Liver (tissue), 3 donors: ENCODE measurements around the gene AKAP11.

Experiments
- EGR1 ChIP-seq, 2 donors: IDR thresholded peaks; 2 replicates each; pipeline ENCODE4 v1.6.1; 2016 to 2018; ENCODE audit warnings: antibody characterized with exemption in 2 of 2, low read depth in 2 of 2
- FOXA2 ChIP-seq: IDR thresholded peaks from 2 replicates; pipeline ENCODE4 v1.6.1; 2016; ENCODE audit warnings: antibody characterized with exemption
- GABPA ChIP-seq, 2 donors: IDR thresholded peaks in 1 of 2; conservative IDR thresholded peaks in 1 of 2; 2 replicates each; pipeline ENCODE4 v1.6.1; 2016; ENCODE audit warnings: antibody characterized with exemption in 2 of 2, mild to moderate bottlenecking in 1 of 2, moderate library complexity in 1 of 2
- HNF4A ChIP-seq, 2 donors: conservative IDR thresholded peaks; 2 replicates each; pipeline ENCODE4 v1.6.1; 2016; ENCODE audit warnings: antibody characterized with exemption in 2 of 2, mild to moderate bottlenecking in 2 of 2
- JUND ChIP-seq, 2 donors: IDR thresholded peaks; 2 replicates each; pipeline ENCODE4 v1.6.1; 2016; ENCODE audit warnings: antibody characterized with exemption in 2 of 2
- RAD21 ChIP-seq, 2 donors: IDR thresholded peaks; 2 replicates each; pipeline ENCODE4 v1.6.1; 2016; ENCODE audit warnings: antibody characterized with exemption in 2 of 2, mild to moderate bottlenecking in 2 of 2
- RXRA ChIP-seq, 2 donors: IDR thresholded peaks; 2 replicates each; pipeline ENCODE4 v1.6.1; 2017 to 2018; ENCODE audit warnings: antibody characterized with exemption in 2 of 2, mild to moderate bottlenecking in 1 of 2
- SP1 ChIP-seq: IDR thresholded peaks from 2 replicates; pipeline ENCODE4 v1.6.1; 2018; ENCODE audit warnings: antibody characterized with exemption, mild to moderate bottlenecking
- TAF1 ChIP-seq: conservative IDR thresholded peaks from 2 replicates; pipeline ENCODE4 v1.6.1; 2016; ENCODE audit warnings: antibody characterized with exemption, mild to moderate bottlenecking
- YY1 ChIP-seq: IDR thresholded peaks from 2 replicates; pipeline ENCODE4 v1.6.1; 2016; ENCODE audit warnings: antibody characterized with exemption, mild to moderate bottlenecking
- TF ChIP-seq, protein P1 (sequence below): fragments of 150-350 bp; IDR thresholded peaks from 2 replicates; pipeline ENCODE4 v1.5.1; 2017; ENCODE audit warnings: improper control_type of control experiment, low read depth, low read length; ENCODE audit not compliant: missing input control
- TF ChIP-seq, protein P2 (sequence below): IDR thresholded peaks from 2 replicates; pipeline ENCODE4 v1.6.1; 2016; ENCODE audit warnings: antibody characterized with exemption
- donor health status: healthy.
- donor health status: healthy.

DNA sequence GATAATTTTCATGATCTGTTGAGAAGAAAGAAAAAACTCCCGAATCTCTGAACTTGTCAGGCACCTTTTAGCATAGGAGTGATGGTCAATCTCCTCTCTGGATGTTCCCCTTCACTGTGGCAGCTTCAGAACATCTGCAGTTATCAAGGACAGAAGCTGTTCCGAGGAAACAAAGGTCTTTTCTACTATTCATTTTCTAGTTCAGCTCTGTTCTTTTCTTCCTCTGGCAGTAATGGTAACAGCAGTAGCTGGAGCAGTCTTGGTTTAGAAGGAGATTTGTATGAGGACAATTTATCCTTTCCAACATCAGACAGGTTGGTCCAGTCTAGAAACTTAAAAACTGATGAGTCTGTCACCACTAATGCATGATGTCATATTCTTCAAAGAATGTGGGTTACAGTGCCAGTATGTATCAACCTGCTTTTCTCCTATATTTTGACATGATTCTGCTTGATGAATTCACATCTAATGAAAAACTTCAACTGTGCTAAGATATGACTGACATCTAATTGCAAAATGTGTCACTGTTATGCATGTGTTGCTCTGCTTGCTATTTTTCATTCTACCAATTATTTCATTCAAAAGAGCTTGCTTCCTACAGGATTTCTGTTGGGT is 41.0 kb downstream of the AKAP11 start:
- TF ChIP-seq SP1 (no peak), RAD21 (IDR thresholded peaks at IDR 0.05) (no peak), RXRA (IDR thresholded peaks at IDR 0.05) (no peak), JUND (IDR thresholded peaks at IDR 0.05) (no peak), GABPA (IDR thresholded peaks at IDR 0.05 in 1 of 2, conservative IDR thresholded peaks at IDR 0.05 in 1 of 2) (no peak), EGR1 (IDR thresholded peaks at IDR 0.05; ENCODE audit: low read depth in 2 of 2) (no peak), TAF1 (no peak), FOXA2 (no peak), HNF4A (conservative IDR thresholded peaks at IDR 0.05) (no peak), YY1 (no peak)
- TF ChIP-seq, protein P1, sequence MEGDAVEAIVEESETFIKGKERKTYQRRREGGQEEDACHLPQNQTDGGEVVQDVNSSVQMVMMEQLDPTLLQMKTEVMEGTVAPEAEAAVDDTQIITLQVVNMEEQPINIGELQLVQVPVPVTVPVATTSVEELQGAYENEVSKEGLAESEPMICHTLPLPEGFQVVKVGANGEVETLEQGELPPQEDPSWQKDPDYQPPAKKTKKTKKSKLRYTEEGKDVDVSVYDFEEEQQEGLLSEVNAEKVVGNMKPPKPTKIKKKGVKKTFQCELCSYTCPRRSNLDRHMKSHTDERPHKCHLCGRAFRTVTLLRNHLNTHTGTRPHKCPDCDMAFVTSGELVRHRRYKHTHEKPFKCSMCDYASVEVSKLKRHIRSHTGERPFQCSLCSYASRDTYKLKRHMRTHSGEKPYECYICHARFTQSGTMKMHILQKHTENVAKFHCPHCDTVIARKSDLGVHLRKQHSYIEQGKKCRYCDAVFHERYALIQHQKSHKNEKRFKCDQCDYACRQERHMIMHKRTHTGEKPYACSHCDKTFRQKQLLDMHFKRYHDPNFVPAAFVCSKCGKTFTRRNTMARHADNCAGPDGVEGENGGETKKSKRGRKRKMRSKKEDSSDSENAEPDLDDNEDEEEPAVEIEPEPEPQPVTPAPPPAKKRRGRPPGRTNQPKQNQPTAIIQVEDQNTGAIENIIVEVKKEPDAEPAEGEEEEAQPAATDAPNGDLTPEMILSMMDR = no peak
- TF ChIP-seq, protein P2, sequence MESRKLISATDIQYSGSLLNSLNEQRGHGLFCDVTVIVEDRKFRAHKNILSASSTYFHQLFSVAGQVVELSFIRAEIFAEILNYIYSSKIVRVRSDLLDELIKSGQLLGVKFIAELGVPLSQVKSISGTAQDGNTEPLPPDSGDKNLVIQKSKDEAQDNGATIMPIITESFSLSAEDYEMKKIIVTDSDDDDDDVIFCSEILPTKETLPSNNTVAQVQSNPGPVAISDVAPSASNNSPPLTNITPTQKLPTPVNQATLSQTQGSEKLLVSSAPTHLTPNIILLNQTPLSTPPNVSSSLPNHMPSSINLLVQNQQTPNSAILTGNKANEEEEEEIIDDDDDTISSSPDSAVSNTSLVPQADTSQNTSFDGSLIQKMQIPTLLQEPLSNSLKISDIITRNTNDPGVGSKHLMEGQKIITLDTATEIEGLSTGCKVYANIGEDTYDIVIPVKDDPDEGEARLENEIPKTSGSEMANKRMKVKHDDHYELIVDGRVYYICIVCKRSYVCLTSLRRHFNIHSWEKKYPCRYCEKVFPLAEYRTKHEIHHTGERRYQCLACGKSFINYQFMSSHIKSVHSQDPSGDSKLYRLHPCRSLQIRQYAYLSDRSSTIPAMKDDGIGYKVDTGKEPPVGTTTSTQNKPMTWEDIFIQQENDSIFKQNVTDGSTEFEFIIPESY = no peak
